Stimulated activated naive CD8-positive, alpha-beta T cell treated with anti-CD3 and anti-CD28 coated beads, Interleukin-15, amount 100 ng/mL, for 72 hours (primary cell): ENCODE data around the gene BAIAP2L2.

ENCODE experiments used
- ATAC-seq: fragments of 150-1000 bp; cut with Tn5 transposase; 2 replicates; pipeline ENCODE4 v1.10.0; 2021; ENCODE audit warnings: mild to moderate bottlenecking, moderate library complexity
- DNase-seq, 2 donors: peaks; one replicate each; pipeline ENCODE4 v3.0.0; 2021 to 2022
- H3K27ac Mint-ChIP-seq, 2 donors: one replicate each; pipeline ENCODE4 v1.8.0; 2022; ENCODE audit warnings: mild to moderate bottlenecking in 2 of 2, mixed read lengths in 2 of 2, moderate library complexity in 2 of 2
- H3K27me3 Mint-ChIP-seq: one replicate; pipeline ENCODE4 v1.8.0; 2022; ENCODE audit warnings: mixed read lengths
- H3K4me1 Mint-ChIP-seq: one replicate; pipeline ENCODE4 v1.8.0; 2022; ENCODE audit warnings: mild to moderate bottlenecking, mixed read lengths
- H3K4me3 Mint-ChIP-seq, 2 donors: one replicate each; pipeline ENCODE4 v1.8.0; 2022; ENCODE audit warnings: mild to moderate bottlenecking in 2 of 2, mixed read lengths in 2 of 2, moderate library complexity in 1 of 2
- H3K9me3 Mint-ChIP-seq, 2 donors: one replicate each; pipeline ENCODE4 v1.8.0; 2022; ENCODE audit warnings: mixed read lengths in 2 of 2

Gene BAIAP2L2

DNA sequence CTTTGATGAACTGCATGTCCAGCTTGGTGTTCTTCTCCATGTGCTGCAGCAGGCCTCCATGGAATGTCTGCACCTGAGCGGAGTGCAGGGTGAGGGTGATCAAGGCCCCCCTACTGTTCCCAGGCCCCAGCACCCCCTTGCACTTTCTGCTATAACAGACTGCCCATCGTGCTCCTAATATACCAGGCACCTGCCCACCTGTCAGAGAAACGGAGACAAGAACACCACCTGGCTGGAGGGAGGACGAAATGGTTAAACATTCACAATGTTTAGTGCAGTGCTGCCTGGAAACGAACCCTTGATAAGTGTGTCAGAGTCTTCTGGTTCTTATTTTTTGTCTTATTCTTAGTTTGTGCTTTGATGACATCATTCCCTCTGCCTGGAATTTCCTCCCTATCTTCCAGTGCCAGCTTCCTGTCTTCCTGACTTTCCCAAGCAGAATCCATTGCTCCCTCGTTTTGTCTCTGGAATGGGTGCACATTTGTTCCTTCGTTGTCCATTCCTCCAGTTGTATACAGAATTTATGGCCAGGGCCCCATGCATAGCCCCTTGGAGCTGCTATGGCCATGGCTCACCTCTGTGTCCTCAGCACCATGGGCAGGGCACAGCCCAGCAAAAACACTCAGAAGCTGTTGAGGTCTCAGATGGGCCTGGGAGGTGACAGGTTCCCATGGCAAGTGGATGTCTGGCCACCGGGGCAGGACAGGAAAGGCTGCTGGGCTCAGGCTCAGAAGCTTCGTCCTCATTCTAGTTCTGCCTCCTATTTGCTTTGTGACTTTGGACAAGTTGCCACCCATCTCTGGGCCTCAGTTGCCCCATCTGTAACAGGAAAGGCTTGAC, 11.9 kb downstream of the BAIAP2L2 start:
- Mint-ChIP-seq H3K4me1 (no peaks in the 10 kb centered on the region), H3K4me3 (no peak overlapping the region), H3K27me3 (no peaks in the 10 kb centered on the region), H3K27ac (no peak overlapping the region), H3K9me3 (no peaks in the 10 kb centered on the region)
- DNase-seq (no peak), ATAC-seq (no peak)

DNA sequence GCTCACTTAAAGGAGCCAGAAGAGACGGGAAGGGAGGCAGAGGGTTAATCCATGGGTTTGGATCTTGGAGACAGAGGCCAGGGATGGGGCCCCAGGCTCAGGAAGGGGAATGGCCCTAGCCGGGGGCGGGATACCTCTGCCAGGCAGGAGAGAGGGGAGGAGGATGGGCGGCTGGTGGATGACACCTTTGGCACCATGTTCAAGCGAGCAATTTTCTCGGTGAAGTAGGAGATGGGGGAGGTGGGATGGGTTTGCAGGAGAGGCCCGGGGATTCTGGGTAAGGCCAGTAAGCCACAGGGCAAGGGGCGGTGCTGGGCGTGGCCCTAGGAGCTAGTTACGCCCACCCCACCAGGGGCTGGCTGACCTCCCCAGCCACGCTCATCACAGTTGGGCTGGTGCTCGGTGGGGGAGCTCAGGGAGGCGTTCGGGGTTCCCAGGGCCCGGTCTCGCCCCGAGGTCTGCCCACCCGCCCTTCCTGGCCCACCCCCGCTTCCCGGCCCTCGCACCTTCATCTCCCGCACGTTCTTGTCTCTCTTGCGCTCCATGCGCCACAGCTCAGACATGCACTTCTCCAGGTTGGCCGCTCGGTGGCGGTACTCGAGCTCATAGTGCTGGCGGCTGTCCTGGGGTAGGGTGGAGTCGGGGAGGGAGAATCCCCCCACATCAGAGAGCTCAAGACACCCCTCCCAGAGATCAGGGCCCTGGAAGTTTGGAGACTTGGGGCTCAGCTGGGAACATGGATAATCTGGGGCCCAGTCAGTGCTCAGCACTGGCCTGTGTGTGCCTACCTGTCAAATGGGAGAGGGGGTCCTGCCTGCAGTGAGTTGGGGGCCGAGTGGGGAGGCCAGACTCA, 12.7 kb downstream of the BAIAP2L2 start:
- Mint-ChIP-seq H3K27ac (no peak overlapping the region), H3K4me1 (no peaks in the 10 kb centered on the region), H3K27me3 (no peaks in the 10 kb centered on the region), H3K9me3 (no peaks in the 10 kb centered on the region), H3K4me3 (no peak overlapping the region)
- ATAC-seq (no peak), DNase-seq (no peak)

DNA sequence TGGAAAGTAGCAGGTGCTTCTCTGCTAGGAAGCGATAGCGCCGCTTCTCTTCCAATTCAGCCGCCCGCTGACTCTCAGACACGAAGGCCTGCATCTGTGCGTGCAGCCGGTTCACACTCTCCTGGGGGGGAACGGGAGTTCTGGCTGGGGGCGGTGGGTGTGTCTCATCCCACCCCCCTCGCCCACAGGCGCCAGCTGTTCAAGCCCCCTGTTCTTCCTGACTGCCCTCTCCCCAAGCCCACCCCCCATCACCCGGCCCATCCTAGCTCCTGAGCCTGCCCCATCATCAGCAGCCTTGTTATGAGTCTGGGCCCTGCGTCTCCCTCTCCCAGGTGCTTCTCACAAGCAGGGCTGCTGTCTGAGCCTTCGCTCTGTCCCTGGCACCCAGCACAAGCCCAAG, 13.4 kb downstream of the BAIAP2L2 start:
- H3K9me3 Mint-ChIP-seq = no peaks in the 10 kb centered on the region
- H3K27ac Mint-ChIP-seq = no peak overlapping the region
- H3K4me1 Mint-ChIP-seq = no peaks in the 10 kb centered on the region
- no peak overlapping the region for H3K4me3 Mint-ChIP-seq
- ATAC-seq (no peak), DNase-seq (no peak)
- no peaks in the 10 kb centered on the region for H3K27me3 Mint-ChIP-seq

DNA sequence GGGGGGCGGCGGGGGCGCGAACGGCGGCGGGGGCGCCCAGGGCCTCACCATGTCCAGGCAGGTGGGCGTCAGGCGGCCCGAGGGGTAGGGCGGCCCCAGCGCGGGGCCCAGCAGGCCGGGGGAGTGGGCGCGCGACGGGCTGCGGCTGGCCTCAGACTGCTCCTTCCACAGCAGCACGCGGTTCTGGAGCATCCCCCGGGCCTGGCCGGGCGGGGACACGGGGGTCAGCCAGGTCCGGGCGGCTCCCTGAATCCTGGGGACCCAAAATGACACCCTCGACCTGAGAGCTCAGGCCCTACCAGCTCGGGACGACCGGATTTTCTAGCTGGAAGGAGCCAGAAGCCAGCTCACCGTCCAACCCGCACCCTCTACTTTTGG, 21.0 kb downstream of the BAIAP2L2 start:
- H3K9me3 Mint-ChIP-seq = no peaks in the 10 kb centered on the region
- peaks cover 8% of the 10 kb centered on the region for H3K27me3 Mint-ChIP-seq
- DNase-seq (no peak), ATAC-seq (no peak)
- H3K4me1 Mint-ChIP-seq = no peaks in the 10 kb centered on the region
- H3K27ac Mint-ChIP-seq = no peak overlapping the region
- H3K4me3 Mint-ChIP-seq = no peak overlapping the region

DNA sequence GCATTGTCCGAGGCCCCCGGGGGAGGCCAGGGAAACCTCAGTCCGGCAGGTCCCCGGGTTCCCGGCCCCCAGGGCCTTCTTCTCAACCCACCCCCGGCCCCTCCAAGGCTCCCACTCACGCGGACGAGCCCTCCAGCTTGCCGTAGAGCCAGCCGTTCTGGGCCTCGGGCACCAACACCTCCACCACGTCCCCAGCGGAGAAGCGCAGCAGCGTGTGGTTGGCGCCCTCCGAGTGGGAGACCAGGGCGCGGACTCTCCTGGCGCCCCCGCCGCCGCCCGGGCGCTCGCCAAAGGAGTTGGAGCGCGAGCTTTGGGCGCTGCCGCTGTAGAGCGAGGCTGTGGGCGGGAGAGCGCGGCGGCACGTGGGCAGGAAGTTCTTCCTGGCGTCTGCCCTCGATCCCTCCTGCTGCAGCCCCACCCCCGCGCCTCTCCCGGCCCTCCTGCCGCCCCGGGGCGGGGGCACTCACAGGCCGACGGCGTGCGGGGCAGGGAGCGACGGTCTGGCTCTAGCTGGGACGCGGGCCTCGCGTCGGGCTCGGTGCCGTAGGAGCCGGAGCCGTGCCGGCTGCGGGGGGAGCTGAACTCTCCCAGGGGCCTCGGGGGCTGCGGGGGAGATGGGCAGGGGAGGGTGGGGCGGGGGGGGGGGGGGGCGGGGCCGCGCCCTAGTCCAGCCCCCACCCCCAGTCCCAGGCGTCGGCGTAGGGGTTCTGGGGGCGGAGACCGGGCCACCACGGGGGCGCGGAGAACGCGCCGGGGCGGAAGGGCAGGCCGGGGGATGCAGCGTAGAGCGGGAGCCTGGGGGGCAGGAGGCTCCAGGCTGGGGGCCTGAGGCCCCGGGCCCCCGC, 21.6 kb downstream of the BAIAP2L2 start:
- H3K27me3 Mint-ChIP-seq = peaks cover 9% of the 10 kb centered on the region
- DNase-seq (no peak), ATAC-seq (peak; percentile 53)
- no peaks in the 10 kb centered on the region for H3K4me1 Mint-ChIP-seq
- H3K27ac Mint-ChIP-seq = no peak overlapping the region
- no peak overlapping the region for H3K4me3 Mint-ChIP-seq
- H3K9me3 Mint-ChIP-seq = no peaks in the 10 kb centered on the region

DNA sequence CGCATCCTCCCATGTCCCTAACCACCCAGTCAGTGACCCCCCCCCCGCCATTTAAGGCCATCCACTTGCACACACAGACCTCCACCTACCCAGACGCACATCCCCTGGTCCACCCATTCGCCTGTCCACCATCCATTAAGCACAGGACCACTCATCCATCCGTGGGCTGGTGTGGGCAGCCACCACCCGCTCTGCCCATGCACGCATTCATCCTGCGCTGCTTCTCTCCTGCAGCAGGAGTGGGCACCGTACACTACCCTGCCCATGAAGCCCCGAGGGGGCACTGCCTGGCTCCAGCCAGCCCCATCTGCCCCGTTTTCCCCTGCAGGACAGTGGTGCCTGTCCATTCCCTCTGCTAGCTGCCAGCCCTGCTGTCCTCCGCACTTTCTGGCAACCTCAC, 22.6 kb downstream of the BAIAP2L2 start:
- Mint-ChIP-seq H3K27ac (no peak overlapping the region), H3K4me3 (no peak overlapping the region), H3K9me3 (no peaks in the 10 kb centered on the region), H3K4me1 (no peaks in the 10 kb centered on the region), H3K27me3 (peaks cover 19% of the 10 kb centered on the region)
- DNase-seq (no peak), ATAC-seq (no peak)

DNA sequence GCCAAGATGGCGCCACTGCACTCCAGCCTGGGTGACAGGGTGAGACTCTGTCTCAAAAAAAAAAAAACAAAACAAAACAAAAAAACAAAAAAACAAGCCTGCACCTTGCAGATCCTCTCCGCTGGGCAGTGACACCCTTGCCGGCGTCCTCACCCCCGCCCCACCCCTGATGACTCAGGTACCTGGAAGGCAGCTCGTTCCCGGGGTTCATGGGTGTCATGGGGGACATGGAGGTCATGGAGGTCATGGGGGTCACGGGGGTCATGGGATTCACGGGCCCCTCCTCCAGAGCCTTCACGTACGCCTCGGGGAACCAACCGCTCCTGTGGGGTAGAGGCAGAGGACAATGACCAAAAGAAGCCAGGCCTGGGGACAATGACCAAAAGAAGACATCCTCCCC, 23.5 kb downstream of the BAIAP2L2 start:
- H3K4me1 Mint-ChIP-seq = peaks cover 7% of the 10 kb centered on the region
- ATAC-seq (no peak), DNase-seq (no peak)
- H3K9me3 Mint-ChIP-seq = no peaks in the 10 kb centered on the region
- H3K27me3 Mint-ChIP-seq = peaks cover 28% of the 10 kb centered on the region
- no peak overlapping the region for H3K27ac Mint-ChIP-seq
- no peak overlapping the region for H3K4me3 Mint-ChIP-seq

DNA sequence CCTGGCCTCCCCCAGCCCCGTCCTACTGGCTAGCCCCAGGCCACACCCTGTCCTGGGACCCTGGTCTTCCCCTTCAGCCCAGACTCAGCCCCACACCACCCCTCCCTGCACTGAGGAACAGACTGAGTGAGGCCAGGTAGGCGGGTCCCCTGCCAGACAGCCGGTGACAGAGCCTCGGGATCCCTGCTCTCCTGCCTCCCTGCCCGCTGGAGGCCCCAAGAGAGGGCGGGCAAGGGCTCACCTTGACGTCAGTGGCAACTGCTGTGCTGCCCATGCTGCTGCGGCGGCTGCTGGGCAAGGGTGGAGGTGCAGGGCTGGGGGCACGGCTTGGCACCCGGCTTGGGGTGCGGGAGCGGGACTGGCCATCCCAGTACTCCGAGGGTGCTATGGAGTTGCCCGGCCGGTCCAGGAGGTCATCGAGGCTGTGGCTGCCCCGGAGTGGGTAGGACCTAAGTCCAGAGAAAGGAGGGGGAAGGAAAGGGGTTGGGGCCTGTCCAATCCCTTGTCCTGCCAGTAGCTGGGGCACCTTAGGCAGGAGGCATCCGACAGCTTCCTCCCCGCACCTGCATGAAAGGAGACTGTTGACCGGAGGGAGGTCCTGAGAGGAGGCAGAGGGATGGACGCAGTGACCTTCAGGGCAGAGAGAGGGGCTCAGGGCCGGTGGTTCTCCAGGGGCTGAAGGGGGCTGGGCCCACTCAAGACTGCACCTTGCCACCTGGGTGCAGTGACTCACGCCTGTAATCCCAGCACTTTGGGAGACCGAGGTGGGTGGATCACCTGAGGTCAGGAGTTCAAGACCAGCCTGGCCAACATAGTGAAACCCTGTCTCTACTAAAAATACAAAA, 24.3 kb downstream of the BAIAP2L2 start:
- peaks cover 34% of the 10 kb centered on the region for H3K27me3 Mint-ChIP-seq
- no peak overlapping the region for H3K4me3 Mint-ChIP-seq
- H3K27ac Mint-ChIP-seq = no peak overlapping the region
- no peaks in the 10 kb centered on the region for H3K9me3 Mint-ChIP-seq
- peaks cover 11% of the 10 kb centered on the region for H3K4me1 Mint-ChIP-seq
- DNase-seq = no peak
- ATAC-seq = no peak

DNA sequence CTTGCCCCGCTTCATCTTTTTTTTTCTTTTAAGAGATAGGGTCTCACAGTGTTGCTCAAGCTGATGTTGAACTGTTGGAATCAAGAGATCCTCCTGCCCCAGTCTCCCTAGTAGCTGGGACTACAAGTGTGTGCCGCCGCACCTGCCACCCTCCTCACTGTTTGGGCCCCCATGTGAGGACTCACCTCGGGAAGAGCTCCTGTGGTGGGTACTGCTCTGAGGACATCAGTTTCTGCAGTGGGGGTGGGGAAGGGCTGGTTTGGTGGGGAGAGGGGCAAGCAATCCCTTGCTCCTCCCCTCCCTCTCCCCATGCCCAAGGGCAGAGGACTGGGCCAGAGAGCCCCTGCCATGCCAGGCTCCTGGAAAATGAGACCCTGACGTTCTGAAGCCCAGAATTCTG, 25.0 kb downstream of the BAIAP2L2 start:
- DNase-seq (no peak), ATAC-seq (no peak)
- H3K27me3 Mint-ChIP-seq = peaks cover 38% of the 10 kb centered on the region

DNA sequence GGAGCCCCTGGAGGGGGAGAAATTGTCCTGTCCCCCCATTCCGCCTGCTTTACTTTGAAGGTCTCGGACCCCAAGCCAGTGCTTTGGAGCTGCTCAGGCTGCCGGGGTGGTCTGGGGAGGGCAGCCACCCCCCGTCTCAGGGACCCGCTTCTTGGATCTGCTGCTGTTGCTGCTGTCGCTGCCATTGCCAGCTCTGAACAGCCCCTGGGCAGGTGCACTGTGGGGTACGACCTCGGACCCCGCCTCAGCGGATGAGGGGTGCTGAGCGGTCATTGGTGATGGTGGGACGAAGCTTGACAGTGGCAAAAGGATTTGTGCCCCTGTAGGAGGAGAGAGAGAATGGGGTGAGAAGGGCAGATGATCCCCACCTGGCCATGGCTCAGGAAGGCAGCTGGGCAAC, 25.4 kb downstream of the BAIAP2L2 start:
- H3K27ac Mint-ChIP-seq = no peak overlapping the region
- no peak overlapping the region for H3K4me3 Mint-ChIP-seq
- H3K9me3 Mint-ChIP-seq = no peaks in the 10 kb centered on the region
- ATAC-seq (no peak), DNase-seq (no peak)
- peaks cover 11% of the 10 kb centered on the region for H3K4me1 Mint-ChIP-seq
- peaks cover 43% of the 10 kb centered on the region for H3K27me3 Mint-ChIP-seq

More for the DNA sequence above, 25.0 kb downstream of the BAIAP2L2 start:
- Mint-ChIP-seq H3K9me3 (no peaks in the 10 kb centered on the region), H3K27ac (peak overlapping the region in 1 of 2 donors; percentile 35), H3K4me1 (peaks cover 11% of the 10 kb centered on the region), H3K4me3 (no peak overlapping the region)

DNA sequence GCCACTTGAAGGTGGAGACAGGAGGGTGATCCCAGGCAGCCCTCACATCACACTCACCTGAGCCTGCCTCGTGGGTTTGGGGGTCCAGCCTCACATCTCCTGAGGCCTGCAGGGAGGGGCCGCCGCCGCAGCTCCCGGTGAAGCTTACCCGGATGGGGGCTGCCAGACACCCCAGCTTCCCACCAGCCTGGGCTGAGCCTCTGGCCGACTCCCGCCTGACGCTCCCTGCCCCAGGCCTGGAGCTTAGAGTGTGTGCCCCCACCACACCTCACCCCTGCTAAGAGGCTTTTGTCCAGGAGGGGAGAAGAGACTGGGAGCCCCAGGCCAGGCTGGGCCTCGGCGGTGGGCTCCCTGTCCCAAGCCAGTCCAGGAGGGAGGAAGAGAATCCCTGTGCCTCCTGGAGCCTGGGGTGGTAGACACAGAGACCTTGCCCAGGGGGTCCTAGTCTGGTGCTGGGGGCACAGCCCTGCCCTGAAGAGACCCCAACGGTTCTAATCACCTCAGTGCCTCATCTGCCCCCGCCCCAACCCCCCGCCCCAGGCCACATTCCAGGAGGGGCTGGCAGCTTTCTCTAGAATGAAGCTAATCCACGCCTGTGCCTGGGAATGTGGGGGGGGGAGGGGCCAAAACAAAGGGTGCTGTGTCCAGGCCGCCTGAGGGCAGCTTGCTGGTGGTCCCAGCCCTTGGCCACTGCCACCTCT, 26.4 kb downstream of the BAIAP2L2 start, which contains the start of gene SLC16A8:
Gene SLC16A8, minus strand, starts transcription at position 254 of the 701 bp plus-strand sequence. CDS start 1,311 bp downstream, outside the sequence.
- no peak for ATAC-seq
- Mint-ChIP-seq H3K4me3 (no peak within 1 kb of the TSS), H3K4me1 (peaks cover 11% of the 10 kb centered on the region), H3K27ac (no peak within 1 kb of the TSS), H3K9me3 (no peaks in the 10 kb centered on the region), H3K27me3 (peaks cover 52% of the 10 kb centered on the region)
- DNase-seq = no peak

DNA sequence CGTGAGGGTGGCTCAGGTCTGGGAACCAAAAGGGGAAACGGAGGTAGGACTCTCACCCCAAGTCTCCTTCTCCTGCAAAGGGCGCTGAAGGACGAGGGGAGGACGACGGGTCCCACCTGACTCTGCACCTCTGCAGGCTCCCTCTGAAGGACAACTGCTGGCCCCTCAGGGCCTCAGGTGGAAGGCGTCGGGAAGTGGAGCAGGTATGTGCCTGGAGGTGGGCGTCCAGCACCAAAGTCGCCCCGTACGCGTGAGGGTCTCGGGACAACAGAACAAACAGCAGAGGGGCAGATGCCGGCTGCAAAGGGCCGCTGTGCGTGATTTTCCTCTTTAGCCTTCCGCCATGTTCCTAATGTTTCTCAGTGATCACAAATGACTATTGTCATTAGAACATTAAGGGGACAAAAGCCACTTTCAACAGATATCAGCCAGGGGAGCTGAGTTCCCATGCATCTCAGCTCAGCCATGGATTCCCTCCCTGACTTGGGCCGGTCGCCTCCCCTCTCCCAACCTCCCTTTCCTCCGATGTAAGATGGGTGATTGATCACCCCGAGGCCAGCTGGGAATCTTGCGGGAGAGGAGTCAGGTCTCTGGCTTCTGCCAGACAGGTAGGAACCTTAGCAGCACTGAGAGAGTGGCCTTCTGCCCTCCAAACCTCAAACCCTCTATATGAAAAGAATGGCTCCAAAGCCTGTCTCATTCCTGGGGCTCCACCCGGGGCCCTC, 27.3 kb downstream of the BAIAP2L2 start:
- H3K4me3 Mint-ChIP-seq = no peak overlapping the region
- H3K4me1 Mint-ChIP-seq = peaks cover 11% of the 10 kb centered on the region
- H3K9me3 Mint-ChIP-seq = no peaks in the 10 kb centered on the region
- H3K27ac Mint-ChIP-seq = no peak overlapping the region
- no peak for DNase-seq
- no peak for ATAC-seq
- peaks cover 48% of the 10 kb centered on the region for H3K27me3 Mint-ChIP-seq

DNA sequence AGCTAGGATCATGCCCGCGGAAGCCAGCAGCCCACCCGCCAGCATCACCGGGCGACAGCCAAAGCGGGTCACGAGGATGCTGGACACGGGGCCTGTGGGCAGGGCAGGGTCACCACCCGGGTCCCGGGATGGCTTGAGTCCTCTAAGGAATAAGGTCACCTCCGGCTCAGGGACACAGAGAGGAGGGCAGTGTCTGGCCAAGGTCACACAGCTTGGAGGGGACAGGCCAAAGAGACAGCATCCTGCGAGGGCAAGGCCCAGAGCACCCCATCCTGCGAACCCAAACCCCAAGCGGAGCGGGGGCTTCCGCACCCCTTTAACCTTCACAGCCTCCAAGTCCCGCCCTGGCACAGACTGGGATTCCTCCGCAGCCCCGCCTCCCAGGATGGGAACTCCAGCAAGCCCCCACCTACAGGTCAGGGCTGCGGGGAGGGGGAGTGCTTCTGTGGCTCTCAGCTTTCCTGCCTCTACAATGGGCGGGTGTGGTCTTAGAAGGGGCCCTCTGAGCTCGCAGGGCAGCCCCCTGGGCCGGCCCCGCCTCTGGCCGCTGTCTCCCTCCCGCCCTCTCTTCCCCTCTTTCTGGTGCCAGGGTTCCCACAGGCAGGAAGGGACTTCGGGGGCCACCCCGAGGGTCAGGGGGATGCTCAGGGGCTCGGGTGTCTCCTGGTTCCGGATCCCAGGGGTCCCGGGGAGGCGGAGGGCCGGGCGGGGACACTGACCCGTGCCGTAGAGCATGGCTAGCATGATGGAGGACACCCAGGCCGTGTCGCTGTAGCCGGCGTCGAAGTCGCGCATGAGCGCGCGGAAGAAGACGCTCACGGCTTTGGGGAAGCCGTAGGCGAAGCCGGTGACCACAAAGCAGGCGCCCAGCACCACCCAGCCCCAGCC, 28.3 kb downstream of the BAIAP2L2 start:
- no peaks in the 10 kb centered on the region for H3K9me3 Mint-ChIP-seq
- DNase-seq = peak in 1 of 2 donors; percentile 28
- H3K4me3 Mint-ChIP-seq = peak overlapping the region; percentile 29 to 68
- H3K27me3 Mint-ChIP-seq = peaks cover 43% of the 10 kb centered on the region
- H3K4me1 Mint-ChIP-seq = peaks cover 11% of the 10 kb centered on the region
- H3K27ac Mint-ChIP-seq = no peak overlapping the region
- ATAC-seq = peak; percentile 64
